ENCODE measurements around the gene HOXD9.

HOXD9 gene

DNA sequence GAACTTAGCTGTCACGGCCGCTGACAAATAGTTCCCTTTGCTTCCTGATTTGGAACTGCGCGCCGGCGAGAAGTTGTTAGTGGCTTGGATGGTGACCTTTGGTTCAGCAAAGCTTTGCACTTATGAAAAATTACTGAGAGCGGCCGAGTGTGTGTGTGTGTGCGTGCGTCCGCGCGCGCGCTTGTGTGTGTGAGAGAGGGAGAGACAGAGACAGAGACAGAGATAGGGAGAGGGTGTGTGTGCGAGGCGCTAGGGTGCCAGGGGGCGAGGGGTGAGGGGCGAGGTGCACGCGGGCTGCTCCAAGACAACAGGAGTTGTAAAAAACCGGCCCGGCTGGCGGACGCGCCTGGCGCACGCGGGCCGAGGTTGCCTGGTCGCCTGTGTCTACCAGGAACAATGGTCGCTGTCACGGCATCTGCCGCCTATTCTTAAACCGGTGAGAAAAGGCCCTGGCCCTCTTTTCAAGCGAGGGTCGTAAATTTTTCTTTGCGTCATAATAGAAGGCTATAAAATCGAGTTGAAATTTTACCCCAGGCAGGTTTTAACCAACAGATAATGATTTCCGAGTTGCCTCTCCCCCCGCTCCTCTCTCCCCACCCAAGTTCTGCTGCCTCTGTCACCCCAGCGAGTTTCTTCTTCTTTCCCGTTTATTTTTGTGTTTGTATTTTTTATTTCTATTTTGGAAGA, 35.1 kb downstream of the HOXD9 start:
- H3K4me3 ChIP-seq (ENCODE audit: low read depth, low read length): no peak overlapping the region
- no peak for TF ChIP-seq MYC (IDR thresholded peaks at IDR 0.05; ENCODE audit: low read depth, low read length)
- TF ChIP-seq, protein P1, sequence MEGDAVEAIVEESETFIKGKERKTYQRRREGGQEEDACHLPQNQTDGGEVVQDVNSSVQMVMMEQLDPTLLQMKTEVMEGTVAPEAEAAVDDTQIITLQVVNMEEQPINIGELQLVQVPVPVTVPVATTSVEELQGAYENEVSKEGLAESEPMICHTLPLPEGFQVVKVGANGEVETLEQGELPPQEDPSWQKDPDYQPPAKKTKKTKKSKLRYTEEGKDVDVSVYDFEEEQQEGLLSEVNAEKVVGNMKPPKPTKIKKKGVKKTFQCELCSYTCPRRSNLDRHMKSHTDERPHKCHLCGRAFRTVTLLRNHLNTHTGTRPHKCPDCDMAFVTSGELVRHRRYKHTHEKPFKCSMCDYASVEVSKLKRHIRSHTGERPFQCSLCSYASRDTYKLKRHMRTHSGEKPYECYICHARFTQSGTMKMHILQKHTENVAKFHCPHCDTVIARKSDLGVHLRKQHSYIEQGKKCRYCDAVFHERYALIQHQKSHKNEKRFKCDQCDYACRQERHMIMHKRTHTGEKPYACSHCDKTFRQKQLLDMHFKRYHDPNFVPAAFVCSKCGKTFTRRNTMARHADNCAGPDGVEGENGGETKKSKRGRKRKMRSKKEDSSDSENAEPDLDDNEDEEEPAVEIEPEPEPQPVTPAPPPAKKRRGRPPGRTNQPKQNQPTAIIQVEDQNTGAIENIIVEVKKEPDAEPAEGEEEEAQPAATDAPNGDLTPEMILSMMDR (IDR thresholded peaks at IDR 0.05; ENCODE audit: low read depth, low read length): no peak
- TF ChIP-seq, protein P2, sequence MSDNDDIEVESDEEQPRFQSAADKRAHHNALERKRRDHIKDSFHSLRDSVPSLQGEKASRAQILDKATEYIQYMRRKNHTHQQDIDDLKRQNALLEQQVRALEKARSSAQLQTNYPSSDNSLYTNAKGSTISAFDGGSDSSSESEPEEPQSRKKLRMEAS (IDR thresholded peaks at IDR 0.05; ENCODE audit: low read depth, low read length): no peak
- TF ChIP-seq POLR2A (IDR thresholded peaks at IDR 0.05; ENCODE audit: extremely low read depth, insufficient read length): no peak
- no peak for DNase-seq (ENCODE audit: low read depth)

DNA sequence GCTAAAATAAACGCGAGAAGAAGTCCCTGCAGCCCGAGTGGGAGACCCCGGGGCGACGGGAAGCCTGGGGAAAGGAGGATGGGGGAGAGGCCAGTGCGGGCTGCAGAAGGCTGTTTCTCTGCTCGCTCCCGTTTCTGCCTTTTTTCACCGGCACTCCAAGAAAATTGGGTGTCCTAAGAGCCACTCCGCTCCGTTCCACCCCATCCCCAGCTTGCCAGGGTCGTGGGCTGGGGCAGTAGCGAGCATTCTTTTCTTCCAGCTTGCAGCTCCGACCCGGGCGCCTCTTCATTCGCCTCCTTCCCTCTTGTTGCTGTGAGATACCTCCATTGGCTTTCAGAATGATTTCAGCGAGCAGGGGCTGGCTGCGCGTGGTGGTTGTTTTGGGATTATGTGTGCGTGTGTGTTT, 35.7 kb downstream of the HOXD9 start:
- no peak overlapping the region for H3K4me3 ChIP-seq (ENCODE audit: low read depth, low read length)
- no peak for DNase-seq (ENCODE audit: low read depth)
- TF ChIP-seq MYC (IDR thresholded peaks at IDR 0.05; ENCODE audit: low read depth, low read length) (no peak), POLR2A (IDR thresholded peaks at IDR 0.05; ENCODE audit: extremely low read depth, insufficient read length) (no peak)
- TF ChIP-seq, protein P1 (IDR thresholded peaks at IDR 0.05; ENCODE audit: low read depth, low read length): no peak
- TF ChIP-seq, protein P2 (IDR thresholded peaks at IDR 0.05; ENCODE audit: low read depth, low read length): no peak

DNA sequence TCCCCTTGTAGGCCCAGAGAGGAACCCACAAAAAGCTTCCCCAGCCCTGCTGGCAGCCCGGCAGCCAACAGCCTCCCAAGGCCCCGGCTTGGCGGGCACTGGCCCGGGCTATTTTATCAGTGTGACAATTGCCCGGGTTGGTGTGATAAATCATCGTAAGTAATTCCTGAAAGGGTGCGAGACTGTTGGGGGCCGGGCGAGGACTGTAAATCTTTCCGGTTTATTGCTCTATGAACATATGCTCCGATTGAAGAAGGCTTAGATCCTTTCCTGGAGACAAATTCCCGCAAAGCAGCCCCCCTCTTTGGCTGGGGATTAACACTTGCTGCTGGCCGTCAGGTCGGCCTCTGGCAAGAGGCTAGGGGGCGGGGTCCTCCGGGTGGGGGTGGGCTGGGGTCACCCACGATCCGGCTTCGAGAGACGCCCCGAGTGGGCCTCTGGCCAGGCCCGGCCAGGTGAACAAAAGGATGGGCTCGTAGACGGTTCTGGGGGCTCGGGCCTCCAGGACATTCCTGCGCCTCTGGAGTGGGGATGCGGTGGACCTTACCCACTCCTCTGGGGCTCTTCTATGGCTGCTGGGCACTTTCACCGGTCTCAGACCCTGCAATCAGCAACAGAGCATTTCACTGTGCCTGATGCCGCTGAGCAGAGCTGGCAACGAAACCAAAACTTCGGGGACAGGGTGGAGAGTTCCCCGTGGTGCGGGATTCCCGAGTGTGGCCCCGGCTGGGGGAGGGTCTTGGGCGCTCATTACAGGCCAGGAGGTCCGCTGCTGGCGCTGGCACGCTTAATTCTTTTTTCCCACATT, 36.5 kb downstream of the HOXD9 start:
- no peak for DNase-seq (ENCODE audit: low read depth)
- no peak overlapping the region for H3K4me3 ChIP-seq (ENCODE audit: low read depth, low read length)
- TF ChIP-seq, protein P2 (IDR thresholded peaks at IDR 0.05; ENCODE audit: low read depth, low read length): no peak
- TF ChIP-seq, protein P1 (IDR thresholded peaks at IDR 0.05; ENCODE audit: low read depth, low read length): no peak
- TF ChIP-seq MYC (IDR thresholded peaks at IDR 0.05; ENCODE audit: low read depth, low read length) (no peak), POLR2A (IDR thresholded peaks at IDR 0.05; ENCODE audit: extremely low read depth, insufficient read length) (no peak)

DNA sequence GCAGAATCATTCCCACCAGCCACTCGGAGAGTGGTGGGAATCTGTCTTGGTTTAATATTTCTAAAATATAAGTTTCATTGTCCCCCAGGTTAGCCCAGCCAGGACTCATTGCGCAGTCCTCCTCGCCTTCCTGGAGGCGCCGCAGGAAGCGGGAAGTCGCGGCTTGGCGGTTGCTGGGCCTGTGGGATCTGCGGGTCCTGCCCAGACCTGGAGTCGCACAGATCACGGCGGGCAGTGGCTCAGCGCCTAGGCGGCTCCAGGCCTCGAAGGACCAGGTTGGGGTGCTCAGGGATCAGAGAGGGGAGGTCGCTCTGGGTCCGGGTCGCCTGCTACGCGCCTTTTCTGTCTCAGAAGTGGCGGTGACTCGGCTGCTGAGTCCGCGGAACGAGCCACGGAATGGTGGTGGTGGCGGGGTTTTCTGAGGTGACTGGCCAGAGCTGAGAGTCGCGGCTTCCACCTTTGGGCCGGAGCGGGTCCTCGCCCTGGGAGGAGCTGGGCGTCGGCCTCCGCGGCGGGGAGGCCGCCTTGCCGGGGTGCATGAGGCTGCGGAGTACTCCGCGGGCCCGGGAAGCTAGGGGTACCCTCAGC, 37.2 kb downstream of the HOXD9 start:
- TF ChIP-seq MYC (IDR thresholded peaks at IDR 0.05; ENCODE audit: low read depth, low read length): no peak
- no peak overlapping the region for H3K4me3 ChIP-seq (ENCODE audit: low read depth, low read length)
- DNase-seq (ENCODE audit: low read depth): no peak

DNA sequence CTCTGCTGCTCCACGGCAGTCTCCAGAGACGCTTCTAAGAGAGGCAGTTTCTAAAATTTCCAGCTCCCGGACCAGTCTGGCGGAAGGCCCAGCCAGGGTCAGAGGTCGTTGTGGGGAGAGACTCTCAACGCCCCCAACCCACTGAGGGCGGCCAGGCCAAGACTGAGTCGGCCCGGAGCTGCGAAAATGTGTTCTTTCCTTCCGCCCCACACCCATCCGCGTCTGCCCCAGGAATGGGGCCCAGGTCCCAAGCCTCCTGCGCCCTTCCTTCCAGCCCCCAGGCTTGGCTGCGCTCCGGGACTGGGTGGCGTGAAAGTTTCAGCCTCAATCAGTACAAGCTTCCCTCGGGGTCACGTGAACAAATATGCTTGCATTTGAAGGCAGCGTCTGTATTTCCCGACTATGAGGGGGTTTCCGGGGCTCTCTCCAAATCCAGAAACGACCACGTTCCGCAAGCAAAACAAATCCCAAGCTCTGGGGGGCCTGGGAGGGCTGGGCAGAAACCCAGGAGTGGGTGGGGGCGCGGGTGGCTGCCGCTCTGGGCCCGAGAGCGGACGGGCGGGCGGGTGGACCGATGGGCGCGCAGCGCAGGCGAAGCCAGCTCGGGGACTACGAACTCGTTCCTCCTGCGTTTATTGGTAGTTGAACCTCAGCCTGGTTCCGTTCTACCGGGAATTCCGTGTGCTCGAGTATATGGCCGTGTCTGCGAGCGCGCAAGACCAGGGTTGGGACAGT, 37.9 kb downstream of the HOXD9 start:
- DNase-seq (ENCODE audit: low read depth): no peak
- TF ChIP-seq, protein P1 (IDR thresholded peaks at IDR 0.05; ENCODE audit: low read depth, low read length): no peak
- TF ChIP-seq, protein P2 (IDR thresholded peaks at IDR 0.05; ENCODE audit: low read depth, low read length): no peak
- no peak for TF ChIP-seq MYC (IDR thresholded peaks at IDR 0.05; ENCODE audit: low read depth, low read length)
- no peak for TF ChIP-seq POLR2A (IDR thresholded peaks at IDR 0.05; ENCODE audit: extremely low read depth, insufficient read length)
- H3K4me3 ChIP-seq (ENCODE audit: low read depth, low read length): no peak overlapping the region
